GM13976 (cell line): ENCODE measurements around the gene RERE.

Experiments used
- DNase-seq: peaks from one replicate; pipeline ENCODE4 v3.0.0; 2012; ENCODE audit warnings: low spot score
- CTCF ChIP-seq: IDR thresholded peaks from 2 replicates; pipeline ENCODE4 v1.5.1; 2012; ENCODE audit warnings: borderline replicate concordance, mild to moderate bottlenecking; ENCODE audit not compliant: insufficient read depth; ENCODE audit errors: extremely low read depth, missing control alignments, control extremely low read depth
- in situ Hi-C: fragments of 300-500 bp; cut with MboI; formaldehyde crosslinking; loops from one replicate; pipeline ENCODE4 v1.12.0; 2022; ENCODE audit warnings: low sequenced_read_pairs, mixed read lengths, inconsistent platforms; ENCODE audit not compliant: unreplicated experiment

Gene RERE

GRCh38 chr1:8603220-8603616 lies 214.2 kb downstream of the RERE start:
- no peak for DNase-seq
- in situ Hi-C loops = no loop called here
- TF ChIP-seq CTCF = no peak

GRCh38 chr1:8602471-8603219 lies 214.8 kb downstream of the RERE start:
- in situ Hi-C loops = no loop called here
- no peak for TF ChIP-seq CTCF
- DNase-seq = no peak

- TF ChIP-seq CTCF = no peak
- in situ Hi-C loops = no loop called here
- no peak for DNase-seq
These were observed 217.1 kb downstream of the RERE start for GRCh38 chr1:8600336-8600735.

- no peak for TF ChIP-seq CTCF
- DNase-seq = no peak
- in situ Hi-C loops = no loop called here
These were observed 217.7 kb downstream of the RERE start for GRCh38 chr1:8599646-8600212.

- TF ChIP-seq CTCF = no peak
- in situ Hi-C loops = no loop called here
- no peak for DNase-seq
These were observed 218.7 kb downstream of the RERE start for GRCh38 chr1:8598783-8599182.

GRCh38 chr1:8598060-8598724 lies 219.2 kb downstream of the RERE start:
- no peak for TF ChIP-seq CTCF
- in situ Hi-C loops = no loop called here

More at GRCh38 chr1:8598060-8598724, 219.2 kb downstream of the RERE start:
- no peak for DNase-seq
